HG03159 (cell line): ENCODE results near the gene CUX1.
"Not testable (repeated sequence)": the region's sequence is repeated elsewhere in the genome, so short reads cannot be mapped to it uniquely, and the experiment has no call there.

Source experiments
- ATAC-seq: cut with Tn5 transposase; IDR thresholded peaks from one replicate; pipeline ENCODE4 v1.9.1; 2021; ENCODE audit warnings: mild to moderate bottlenecking, moderate library complexity; ENCODE audit not compliant: unreplicated experiment

The CUX1 gene

DNA sequence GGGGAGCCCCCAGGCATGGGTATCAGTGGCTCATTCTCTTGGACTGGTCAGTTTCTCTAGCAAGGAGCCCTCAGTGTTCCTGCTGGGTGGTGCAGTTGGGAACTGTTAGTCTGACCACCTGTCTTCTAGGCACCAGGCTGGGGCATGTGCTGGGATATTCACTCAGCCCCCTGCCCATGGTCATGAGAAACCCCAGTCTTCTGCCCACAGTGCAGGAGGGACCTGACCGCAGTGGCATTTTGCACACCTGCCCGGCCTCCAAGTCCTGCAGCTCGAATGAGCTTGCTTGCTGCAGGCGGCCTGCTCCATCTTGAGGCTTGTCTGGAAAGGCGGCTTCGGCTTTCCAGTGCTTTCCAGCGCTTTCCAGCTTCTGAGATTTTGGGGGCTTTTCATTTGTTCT, 36.3 kb downstream of the CUX1 start:
- no peak for ATAC-seq

- ATAC-seq = no peak
These were observed 36.8 kb downstream of the CUX1 start for GRCh38 chr7:101854084-101854865.

DNA sequence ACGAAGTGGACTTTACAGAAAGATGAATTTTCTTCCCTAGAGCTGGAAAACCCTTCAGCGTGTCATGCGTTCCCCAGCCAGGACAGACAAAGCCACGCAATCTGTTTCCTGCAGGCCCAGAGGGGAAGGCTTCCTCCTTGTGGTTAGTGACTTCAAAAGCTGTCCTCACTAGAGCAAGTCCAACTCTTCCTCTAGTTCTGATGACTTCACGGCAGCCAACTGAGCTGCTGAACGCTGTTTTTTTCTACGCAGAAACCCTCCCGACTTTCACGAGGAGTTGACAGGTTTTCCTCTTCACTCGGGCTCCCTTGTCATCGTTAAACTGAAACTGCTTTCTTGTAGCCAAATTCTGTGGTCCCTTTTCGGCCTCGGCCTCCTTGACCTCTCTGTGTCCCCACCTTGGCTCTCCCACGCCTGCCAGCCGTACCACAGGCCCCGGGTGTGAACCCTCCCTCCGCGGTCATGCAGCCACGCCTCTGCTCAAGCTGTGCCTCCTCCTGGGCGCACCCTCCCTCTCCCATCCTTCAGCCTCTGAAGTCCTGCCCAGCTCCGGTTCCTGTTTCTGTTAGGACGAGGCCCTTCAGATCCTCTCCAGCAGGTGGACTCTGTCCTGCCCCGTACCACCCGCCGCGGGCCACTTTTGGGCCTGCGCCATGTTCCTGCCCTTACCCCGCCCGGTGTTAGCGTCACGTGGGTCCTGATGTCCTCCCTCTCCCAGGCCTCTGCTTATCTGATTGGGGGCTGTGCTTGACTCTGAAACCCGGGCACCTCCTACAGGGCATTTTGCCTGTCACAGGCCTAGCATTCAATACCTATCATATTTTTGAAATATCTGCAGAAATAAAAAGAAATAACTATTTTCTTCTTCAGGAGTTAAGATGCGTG, 39.3 kb downstream of the CUX1 start:
- ATAC-seq = peak; percentile 85

- peak; percentile 31 for ATAC-seq
These were observed 40.0 kb downstream of the CUX1 start for GRCh38 chr7:101857358-101857811.

GRCh38 chr7:101858437-101859385, 41.3 kb downstream of the CUX1 start:
- ATAC-seq = no peak

GRCh38 chr7:101859411-101860106, 42.1 kb downstream of the CUX1 start:
- no peak for ATAC-seq

GRCh38 chr7:101860316-101861217, 43.1 kb downstream of the CUX1 start:
- no peak for ATAC-seq

DNA sequence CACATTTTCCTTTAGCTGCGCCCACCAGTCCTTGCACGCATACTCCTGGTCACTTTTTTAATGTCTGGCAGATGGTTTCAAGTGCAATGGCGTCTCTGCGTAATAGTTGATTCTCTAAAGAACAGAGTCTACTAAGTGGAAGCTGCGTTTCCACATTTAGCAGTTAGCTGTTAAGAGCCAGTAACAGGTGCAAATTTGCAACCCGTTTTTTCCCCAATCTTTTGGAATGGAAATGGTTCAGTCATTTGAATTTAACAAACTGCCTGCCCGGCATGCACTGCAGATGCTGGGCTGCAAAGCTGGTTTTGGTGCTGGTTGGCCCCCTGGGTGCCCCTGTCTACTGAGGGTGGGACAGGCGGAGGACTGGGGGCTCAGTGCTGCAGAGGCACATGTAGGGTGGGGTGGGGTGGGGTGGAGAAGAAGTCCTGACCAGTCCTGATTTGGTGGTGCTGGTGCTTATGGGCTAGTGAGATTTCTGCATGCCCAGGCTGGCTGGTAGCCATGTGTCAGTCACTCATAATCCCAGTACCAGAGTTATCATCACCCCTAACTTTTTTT, 43.9 kb downstream of the CUX1 start:
- no peak for ATAC-seq

DNA sequence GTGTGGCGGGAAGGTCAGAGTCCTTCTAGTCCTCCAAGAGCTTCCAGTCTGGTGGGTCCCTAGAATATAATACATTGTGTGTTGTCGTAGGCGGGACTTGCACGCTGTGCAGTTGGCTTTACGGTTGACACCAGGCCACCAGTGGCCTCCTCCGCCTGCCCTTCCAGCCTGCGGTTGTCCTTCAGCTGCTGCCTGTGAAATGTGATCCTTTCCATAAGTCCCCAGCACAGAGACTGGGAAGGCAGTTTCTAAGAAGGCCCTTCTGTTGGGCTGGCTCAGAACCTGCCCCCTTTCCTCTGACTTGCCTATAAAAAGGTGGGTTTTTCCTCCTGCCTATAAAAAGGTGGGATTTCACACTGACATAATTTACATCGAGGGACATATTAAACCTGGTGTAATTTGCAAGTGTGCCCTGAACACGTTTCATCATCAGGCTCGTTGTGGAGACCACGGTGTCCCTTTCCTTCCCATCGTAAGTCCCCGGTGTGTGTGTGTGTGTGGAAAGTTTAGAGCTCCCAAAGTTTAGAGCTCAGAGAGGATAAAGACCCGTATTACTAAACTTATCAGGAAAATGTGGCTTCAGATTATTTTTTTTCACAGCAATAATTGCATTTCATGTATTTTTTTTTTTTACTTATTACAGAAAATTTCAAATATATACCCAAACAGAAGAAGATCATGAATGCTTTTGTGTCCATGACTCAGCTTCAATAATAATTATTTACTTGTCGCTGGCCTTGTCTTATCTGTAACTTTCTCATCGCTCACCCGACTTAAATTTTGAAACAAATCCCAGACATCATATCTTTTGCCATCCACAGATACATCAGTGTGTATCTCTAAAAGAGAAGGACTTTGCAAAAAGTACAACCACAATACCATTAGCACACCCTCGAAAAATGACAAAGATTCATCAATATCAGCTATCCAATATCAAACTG, 45.1 kb downstream of the CUX1 start:
- ATAC-seq = no peak

DNA sequence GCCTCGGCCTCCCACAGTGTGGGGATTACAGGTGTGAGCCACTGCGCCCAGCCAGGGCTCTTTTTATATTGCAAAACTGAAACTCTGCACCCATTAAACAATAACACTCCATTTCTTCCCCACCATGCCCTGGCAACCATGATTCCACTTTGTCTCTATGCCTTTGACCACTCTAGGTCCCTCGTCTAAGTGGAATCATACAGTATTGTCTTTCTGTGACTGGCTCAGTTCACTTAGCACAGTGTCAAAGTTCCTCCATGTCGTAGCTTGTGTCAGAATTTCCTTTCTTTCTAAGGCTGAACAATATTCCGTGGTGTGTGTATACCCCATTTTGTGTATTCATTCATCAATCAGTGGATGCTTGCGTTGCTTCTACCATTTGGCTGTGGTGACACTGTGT, 46.2 kb downstream of the CUX1 start:
- ATAC-seq = no peak

- no peak for ATAC-seq
These were observed 46.6 kb downstream of the CUX1 start for GRCh38 chr7:101864039-101864438.

DNA sequence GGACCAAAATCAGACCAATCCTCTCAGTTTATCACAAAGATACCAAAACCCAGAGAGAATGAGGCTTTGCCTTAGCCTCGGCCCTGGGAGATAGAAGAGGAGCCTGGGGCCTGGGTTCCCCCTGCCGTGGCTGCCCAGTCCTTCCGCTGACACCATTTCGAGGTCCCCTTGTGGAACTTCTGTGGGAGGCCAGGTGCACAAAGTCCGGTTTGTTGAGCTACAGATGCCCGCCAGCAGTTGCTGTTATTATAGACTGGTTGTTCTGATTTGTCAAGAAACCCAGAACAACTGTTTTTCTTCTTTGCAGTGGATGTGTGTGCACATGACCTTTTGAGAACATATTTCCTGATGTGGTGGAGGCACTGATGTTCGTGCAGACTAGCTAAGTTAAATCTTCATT, 47.6 kb downstream of the CUX1 start:
- ATAC-seq = no peak

DNA sequence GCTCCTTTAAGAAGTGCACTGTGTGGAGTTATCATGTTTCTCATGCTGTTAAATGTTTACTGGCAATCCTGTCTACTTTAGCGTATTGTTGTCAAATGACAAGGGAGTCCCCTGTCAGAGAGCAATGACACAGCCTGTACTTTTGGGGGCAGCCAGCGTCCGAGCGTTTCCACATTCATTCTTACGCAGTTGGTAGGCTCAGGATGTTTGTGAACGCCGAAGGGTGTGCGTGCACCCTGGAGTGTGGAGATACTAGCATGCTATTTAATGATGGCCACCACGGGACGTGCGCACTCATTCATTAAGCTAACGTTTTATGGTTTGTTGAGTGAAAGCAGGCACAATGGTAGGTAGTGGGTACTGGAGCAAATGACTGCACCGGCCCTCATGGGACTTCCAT, 48.0 kb downstream of the CUX1 start:
- ATAC-seq = no peak

GRCh38 chr7:101866328-101866727, 48.9 kb downstream of the CUX1 start:
- no peak for ATAC-seq

- no peak for ATAC-seq
These were observed 49.8 kb downstream of the CUX1 start for GRCh38 chr7:101867265-101867664.

- ATAC-seq = not testable (repeated sequence)
These were observed 50.3 kb downstream of the CUX1 start for GRCh38 chr7:101867681-101868080.

DNA sequence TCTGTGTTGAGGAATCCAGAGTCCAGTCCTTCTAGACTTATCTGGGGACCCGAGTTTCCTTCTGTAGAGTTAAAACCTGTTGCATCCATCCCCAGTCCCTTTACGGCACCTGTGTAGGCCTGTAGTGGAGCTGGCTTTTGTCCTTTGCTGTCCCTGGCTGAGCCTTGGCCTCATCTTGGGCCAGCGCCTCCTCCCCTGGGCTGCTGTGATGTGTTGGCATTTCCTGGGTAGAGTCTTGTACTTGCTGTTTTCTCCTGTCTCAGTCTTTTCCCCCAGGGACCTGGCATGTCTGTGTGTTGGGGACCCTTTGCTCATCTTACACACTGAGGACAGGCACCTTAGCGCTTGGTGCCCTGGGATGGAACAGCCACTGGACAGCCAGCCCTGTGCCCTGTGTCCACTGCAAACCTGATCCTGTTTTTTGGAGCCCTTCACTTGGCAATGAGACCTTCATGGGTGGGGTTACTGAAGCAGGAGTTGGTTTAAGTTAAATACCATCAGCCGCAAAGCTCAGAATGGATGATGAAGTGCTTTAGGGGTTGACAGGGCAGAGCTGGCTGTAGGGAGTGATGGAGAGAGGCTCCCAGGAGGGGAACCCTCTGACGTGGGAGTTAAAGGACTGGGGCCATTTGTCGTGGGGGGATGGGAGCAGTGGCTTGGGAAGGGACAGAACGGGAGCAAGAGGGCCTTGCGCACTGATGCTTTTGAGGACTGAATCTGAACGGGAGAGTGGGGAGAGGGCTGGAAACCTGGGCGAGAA, 50.9 kb downstream of the CUX1 start:
- no peak for ATAC-seq
